ENCODE data around the gene OTULINL. TPM values are rescaled to one million over a fixed set of nuclear protein-coding genes. Genes with fewer than 3 reads are reported as not detected.
A peak's percentile ranks its signal among the peaks of the same experiment; 100 is the strongest.

Gene OTULINL
- polyA plus RNA-seq (2012; rRNA removed) = 0.26 and 0.62 TPM in 2 replicates
- 0.36 and 0.39 TPM in 2 replicates for polyA plus RNA-seq (2012; cell fraction: cytosol; rRNA removed)
- 0.09 and 0.12 TPM in 2 replicates for polyA plus RNA-seq (2012; cell fraction: nucleus; rRNA removed)

DNA sequence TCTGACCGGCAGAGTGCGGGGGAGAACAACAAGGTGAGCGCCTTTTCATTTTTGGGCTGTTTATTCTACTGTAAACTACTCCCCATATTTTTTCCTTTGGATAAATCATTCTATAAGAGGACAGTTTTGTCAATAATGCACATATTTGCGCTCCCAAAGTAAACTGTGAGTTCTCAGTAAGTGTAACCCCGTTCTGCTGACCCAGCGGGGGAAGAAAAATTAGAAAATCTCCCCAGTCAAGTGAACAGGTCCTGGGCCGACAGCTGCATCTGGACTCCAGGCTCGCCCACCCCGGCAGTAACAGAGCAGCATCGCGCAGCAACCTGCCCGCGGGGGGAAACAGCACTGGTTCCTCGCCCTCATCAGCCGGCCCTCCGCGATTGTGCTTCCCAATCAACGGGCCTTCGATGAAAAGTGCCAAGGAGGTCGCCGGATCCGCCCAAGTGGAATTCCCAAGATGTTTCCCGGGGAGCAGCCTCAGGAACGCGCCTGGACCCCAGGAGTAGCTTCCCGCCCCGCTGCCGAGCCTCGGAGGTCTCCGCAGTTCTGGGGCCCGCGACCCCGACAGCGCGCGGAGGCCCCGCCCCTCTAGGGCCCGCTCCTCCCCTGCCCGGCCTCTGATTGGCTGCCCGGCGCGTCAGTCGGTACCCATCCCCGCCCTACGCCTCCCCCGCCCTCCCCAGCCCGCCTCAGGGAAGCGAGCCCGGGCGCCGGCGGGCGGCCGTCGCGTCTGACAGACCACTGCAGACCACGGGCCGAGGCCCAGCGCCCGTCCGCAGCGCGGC, at the start of gene OTULINL:
Gene OTULINL, plus strand, starts transcription at position 687 of the 785 bp plus-strand sequence. CDS start 103 bp downstream, outside the sequence.
- no peaks in the 10 kb centered on the region for H3F3A ChIP-seq (replicated peaks; ENCODE audit: insufficient read depth)
- H3K9ac ChIP-seq = no peak within 1 kb of the TSS
- 67% methylated on average over 7 of the region's 63 CpGs for WGBS (ENCODE audit: low lambda C conversion rate)
- ChIA-PET CTCF (interaction anchor here (0.7 to 3.3 kb wide), 16 partner anchors 13 to 254 kb away, joined by 3 to 22 read pairs (median 4); no protein-coding TSS in a partner anchor), POLR2A (interaction anchor here (1.2 to 1.6 kb wide), 4 partner anchors 10 to 181 kb away, joined by 4 to 6 read pairs (median 4); no protein-coding TSS in a partner anchor)
- no peaks in the 10 kb centered on the region for H3K36me3 ChIP-seq (replicated peaks in 1 of 2; ENCODE audit: control insufficient read depth in 1 of 2, insufficient read depth in 2 of 2, low read length in 1 of 2)
- H3K4me3 ChIP-seq (ENCODE audit: low read depth in 2 of 2, low read length in 1 of 2) = peak within 1 kb of the TSS; percentile 58 to 62
- H3K27ac ChIP-seq (ENCODE audit: low read depth in 2 of 2, low read length in 1 of 2) = peak within 1 kb of the TSS in 1 of 2 experiments; percentile 79; a peak in 2 of 4 replicates
- no peaks in the 10 kb centered on the region for H3K9me2 ChIP-seq
- peaks cover 0 to 16% of the 10 kb centered on the region in 2 experiments; a peak in 1 of 4 replicates for H3K4me1 ChIP-seq (ENCODE audit: control insufficient read depth in 1 of 2, insufficient read depth in 2 of 2, low read depth in 1 of 2, low read length in 1 of 2)
- TF ChIP-seq MEF2A (IDR thresholded peaks at IDR 0.05; ENCODE audit: borderline replicate concordance, low read depth) = no peak
- no peak for TF ChIP-seq RAD21 (IDR thresholded peaks at IDR 0.05; ENCODE audit: low read length)
- no peak for TF ChIP-seq CTCF (IDR thresholded peaks at IDR 0.05)
- TF ChIP-seq MXI1 (IDR thresholded peaks at IDR 0.05; ENCODE audit: low read depth, low read length) = no peak
- TF ChIP-seq, protein P1, sequence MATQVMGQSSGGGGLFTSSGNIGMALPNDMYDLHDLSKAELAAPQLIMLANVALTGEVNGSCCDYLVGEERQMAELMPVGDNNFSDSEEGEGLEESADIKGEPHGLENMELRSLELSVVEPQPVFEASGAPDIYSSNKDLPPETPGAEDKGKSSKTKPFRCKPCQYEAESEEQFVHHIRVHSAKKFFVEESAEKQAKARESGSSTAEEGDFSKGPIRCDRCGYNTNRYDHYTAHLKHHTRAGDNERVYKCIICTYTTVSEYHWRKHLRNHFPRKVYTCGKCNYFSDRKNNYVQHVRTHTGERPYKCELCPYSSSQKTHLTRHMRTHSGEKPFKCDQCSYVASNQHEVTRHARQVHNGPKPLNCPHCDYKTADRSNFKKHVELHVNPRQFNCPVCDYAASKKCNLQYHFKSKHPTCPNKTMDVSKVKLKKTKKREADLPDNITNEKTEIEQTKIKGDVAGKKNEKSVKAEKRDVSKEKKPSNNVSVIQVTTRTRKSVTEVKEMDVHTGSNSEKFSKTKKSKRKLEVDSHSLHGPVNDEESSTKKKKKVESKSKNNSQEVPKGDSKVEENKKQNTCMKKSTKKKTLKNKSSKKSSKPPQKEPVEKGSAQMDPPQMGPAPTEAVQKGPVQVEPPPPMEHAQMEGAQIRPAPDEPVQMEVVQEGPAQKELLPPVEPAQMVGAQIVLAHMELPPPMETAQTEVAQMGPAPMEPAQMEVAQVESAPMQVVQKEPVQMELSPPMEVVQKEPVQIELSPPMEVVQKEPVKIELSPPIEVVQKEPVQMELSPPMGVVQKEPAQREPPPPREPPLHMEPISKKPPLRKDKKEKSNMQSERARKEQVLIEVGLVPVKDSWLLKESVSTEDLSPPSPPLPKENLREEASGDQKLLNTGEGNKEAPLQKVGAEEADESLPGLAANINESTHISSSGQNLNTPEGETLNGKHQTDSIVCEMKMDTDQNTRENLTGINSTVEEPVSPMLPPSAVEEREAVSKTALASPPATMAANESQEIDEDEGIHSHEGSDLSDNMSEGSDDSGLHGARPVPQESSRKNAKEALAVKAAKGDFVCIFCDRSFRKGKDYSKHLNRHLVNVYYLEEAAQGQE (IDR thresholded peaks at IDR 0.05; ENCODE audit: low read depth, low read length) = no peak
- TF ChIP-seq, protein P2, sequence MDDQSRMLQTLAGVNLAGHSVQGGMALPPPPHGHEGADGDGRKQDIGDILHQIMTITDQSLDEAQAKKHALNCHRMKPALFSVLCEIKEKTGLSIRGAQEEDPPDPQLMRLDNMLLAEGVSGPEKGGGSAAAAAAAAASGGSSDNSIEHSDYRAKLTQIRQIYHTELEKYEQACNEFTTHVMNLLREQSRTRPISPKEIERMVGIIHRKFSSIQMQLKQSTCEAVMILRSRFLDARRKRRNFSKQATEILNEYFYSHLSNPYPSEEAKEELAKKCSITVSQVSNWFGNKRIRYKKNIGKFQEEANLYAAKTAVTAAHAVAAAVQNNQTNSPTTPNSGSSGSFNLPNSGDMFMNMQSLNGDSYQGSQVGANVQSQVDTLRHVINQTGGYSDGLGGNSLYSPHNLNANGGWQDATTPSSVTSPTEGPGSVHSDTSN (IDR thresholded peaks at IDR 0.05) = peak; percentile 97
- TF ChIP-seq YY1 (IDR thresholded peaks at IDR 0.05; ENCODE audit: low read depth) = no peak
- no peak for TF ChIP-seq TAF1 (IDR thresholded peaks at IDR 0.05; ENCODE audit: borderline replicate concordance, low read depth, low read length)
- H3K79me2 ChIP-seq (ENCODE audit: insufficient read depth) = no peaks in the 10 kb centered on the region
- H2AFZ ChIP-seq (ENCODE audit: low read depth) = peak within 1 kb of the TSS; percentile 63; the same call in 1 of the 2 replicates
- peak within 1 kb of the TSS; percentile 92 for H3K4me2 ChIP-seq
- peak; percentile 100 for DNase-seq
- H4K20me1 ChIP-seq (ENCODE audit: insufficient read depth) = no peaks in the 10 kb centered on the region
- H3K9me3 ChIP-seq = no peaks in the 10 kb centered on the region
- peaks cover 57% of the 10 kb centered on the region for H3K27me3 ChIP-seq (ENCODE audit: insufficient read depth)
